ENCODE results near the gene RAD51B.

- TF ChIP-seq CTCF (IDR thresholded peaks at IDR 0.05) (no peak), POLR2A (IDR thresholded peaks at IDR 0.05) (no peak)
Measured at GRCh38 chr14:68604822-68605221, 785.2 kb downstream of the RAD51B start.
